CD4-positive, alpha-beta T cell treated with Interleukin-4 for 4 hours (primary cell): ENCODE measurements around the gene ALG2.
A peak's percentile ranks its signal among the peaks of the same experiment; 100 is the strongest.
"Not testable (repeated sequence)": the region's sequence is repeated elsewhere in the genome, so short reads cannot be mapped to it uniquely, and the experiment has no call there.

ENCODE experiments used
- DNase-seq: peaks from one replicate; pipeline ENCODE4 v3.0.0-alpha.2; 2020

ALG2 gene

GRCh38 chr9:99221621-99222415 lies at the start of gene ALG2, which contains the start of gene SEC61B:
Gene ALG2 (minus strand): TSS chr9:99221942. CDS start chr9:99221894, 48 bp downstream.
Gene SEC61B (plus strand): TSS chr9:99222282. CDS start chr9:99222364, 82 bp downstream.
- peak; percentile 92 for DNase-seq

- no peak for DNase-seq
Observed at GRCh38 chr9:99270491-99270890, 48.7 kb upstream of the ALG2 start.

GRCh38 chr9:99269416-99269815 lies 47.7 kb upstream of the ALG2 start:
- DNase-seq, result no peak

GRCh38 chr9:99266255-99267023 lies 44.7 kb upstream of the ALG2 start:
- DNase-seq, result peak; percentile 41

- DNase-seq, result no peak
Observed at GRCh38 chr9:99265691-99266090, 43.9 kb upstream of the ALG2 start.

GRCh38 chr9:99264070-99264680 lies 42.4 kb upstream of the ALG2 start:
- no peak for DNase-seq

GRCh38 chr9:99262949-99263418 lies 41.2 kb upstream of the ALG2 start:
- no peak for DNase-seq

- no peak for DNase-seq
Observed at GRCh38 chr9:99261923-99262322, 40.2 kb upstream of the ALG2 start.

- peak; percentile 23 for DNase-seq
Observed at GRCh38 chr9:99259231-99259918, 37.6 kb upstream of the ALG2 start.

GRCh38 chr9:99257723-99258389 lies 36.1 kb upstream of the ALG2 start:
- DNase-seq, result no peak

- DNase-seq, result no peak
Observed at GRCh38 chr9:99255651-99256050, 33.9 kb upstream of the ALG2 start.

GRCh38 chr9:99253772-99254431 lies 32.2 kb upstream of the ALG2 start:
- peak; percentile 51 for DNase-seq

- no peak for DNase-seq
Observed at GRCh38 chr9:99253134-99253533, 31.4 kb upstream of the ALG2 start.

GRCh38 chr9:99251157-99251556 lies 29.4 kb upstream of the ALG2 start:
- DNase-seq, result no peak

GRCh38 chr9:99249619-99250018 lies 27.9 kb upstream of the ALG2 start:
- no peak for DNase-seq

- DNase-seq, result no peak
Observed at GRCh38 chr9:99244344-99245260, 22.9 kb upstream of the ALG2 start.

- DNase-seq, result no peak
Observed at GRCh38 chr9:99241106-99241505, 19.4 kb upstream of the ALG2 start.

- no peak for DNase-seq
Observed at GRCh38 chr9:99239341-99240060, 17.8 kb upstream of the ALG2 start.

GRCh38 chr9:99238331-99238730 lies 16.6 kb upstream of the ALG2 start:
- DNase-seq, result no peak

- not testable (repeated sequence) for DNase-seq
Observed at GRCh38 chr9:99237849-99238248, 16.1 kb upstream of the ALG2 start.
